ENCODE data around the gene MARVELD1.

MARVELD1 gene

DNA sequence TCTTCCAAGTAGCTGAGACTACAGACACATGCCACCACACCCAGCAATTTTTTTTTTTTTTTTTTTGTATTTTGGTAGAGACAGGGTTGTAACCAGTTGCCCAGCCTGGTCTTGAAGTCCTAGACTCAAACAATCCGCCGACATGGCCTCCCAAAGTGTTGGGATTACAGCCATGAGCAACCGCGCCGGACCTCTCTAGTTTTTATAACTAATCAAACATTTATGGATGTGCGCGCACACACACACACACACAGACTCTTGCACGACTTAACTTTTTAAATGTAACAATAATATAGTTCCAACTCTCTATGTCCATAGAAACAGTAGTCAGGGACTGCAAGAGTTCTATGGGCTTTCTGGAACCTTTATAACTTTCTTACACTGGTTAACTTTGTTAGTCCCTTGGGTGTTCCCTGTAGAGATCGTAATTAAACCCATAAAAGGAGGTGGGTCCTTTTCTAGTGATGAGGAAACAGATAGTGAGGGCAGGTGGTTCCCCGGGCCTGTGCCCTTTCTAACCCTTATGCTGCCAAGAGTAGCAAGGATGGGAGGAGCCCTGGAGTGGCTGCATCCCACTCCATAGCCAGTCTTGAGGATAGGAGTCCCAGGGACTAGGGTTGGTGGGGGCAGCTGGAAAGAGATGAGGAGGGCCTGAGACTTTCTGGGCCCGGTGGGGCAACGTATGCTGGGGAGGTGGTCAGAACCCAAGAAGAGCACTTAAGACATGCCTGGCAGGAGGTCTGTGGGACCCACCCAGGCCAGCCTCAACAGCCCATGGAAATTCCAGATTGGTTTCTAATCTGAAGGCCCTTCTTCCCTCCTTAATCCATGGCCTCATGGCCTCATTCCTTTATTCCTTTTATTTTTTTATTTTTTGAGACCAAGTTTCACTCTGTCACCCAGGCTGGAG, 8.6 kb downstream of the MARVELD1 start:
- DNase-seq = no peak

- DNase-seq = no peak
These were observed 9.5 kb downstream of the MARVELD1 start for GRCh38 chr10:97723001-97723400.

GRCh38 chr10:97724341-97724941, 10.9 kb downstream of the MARVELD1 start:
- peak; percentile 39 for DNase-seq

- DNase-seq = peak; percentile 60
These were observed 13.2 kb downstream of the MARVELD1 start for GRCh38 chr10:97726636-97727178.

DNA sequence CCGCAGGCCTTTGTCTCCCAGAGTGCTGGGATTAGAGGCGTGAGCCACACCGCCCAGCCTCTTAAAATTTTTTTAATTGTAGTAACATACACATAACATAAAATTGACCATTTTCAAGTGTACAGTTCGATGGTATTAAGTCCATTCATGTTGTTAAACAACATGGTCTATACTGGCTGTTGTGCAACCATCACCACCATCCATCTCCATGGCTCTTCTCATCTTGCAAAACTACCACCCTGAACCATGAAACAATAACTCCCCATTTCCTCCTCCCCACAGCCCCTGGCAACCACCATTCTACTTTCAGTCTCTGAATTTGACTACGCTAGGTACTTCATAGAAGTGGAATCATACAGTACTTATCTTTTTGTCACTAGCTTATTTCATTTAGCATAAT, 15.5 kb downstream of the MARVELD1 start:
- no peak for DNase-seq

- peak; percentile 71 for DNase-seq
These were observed 18.0 kb downstream of the MARVELD1 start for GRCh38 chr10:97731346-97732051.

GRCh38 chr10:97732052-97732359, 18.5 kb downstream of the MARVELD1 start:
- DNase-seq = no peak

- no peak for DNase-seq
These were observed 19.7 kb downstream of the MARVELD1 start for GRCh38 chr10:97733256-97733655.

GRCh38 chr10:97734021-97734420, 20.5 kb downstream of the MARVELD1 start:
- DNase-seq = no peak

DNA sequence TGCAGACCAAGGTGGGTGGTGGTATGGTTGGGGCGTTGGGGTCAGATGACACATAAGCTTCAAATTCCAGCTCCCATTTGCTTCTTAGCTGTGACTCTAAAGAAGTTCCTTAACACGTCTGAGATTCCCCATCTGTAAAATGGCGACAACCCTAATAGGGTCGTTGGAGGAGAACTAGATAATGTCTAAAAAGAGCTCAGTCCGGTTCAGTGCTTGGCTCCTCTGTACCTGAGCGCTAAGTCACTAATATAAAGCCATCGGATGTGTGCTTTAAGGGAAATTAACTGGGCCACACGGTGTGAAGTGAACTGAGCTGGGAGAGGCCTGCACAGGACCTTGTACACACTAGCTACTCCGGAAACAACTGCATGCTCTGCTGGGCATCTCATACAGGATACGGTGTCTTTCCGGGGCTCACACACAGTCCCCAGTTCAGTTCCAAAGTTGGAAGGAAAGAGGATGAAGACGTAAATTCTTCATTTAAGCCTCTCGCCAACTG, 22.9 kb downstream of the MARVELD1 start:
- DNase-seq = no peak

DNA sequence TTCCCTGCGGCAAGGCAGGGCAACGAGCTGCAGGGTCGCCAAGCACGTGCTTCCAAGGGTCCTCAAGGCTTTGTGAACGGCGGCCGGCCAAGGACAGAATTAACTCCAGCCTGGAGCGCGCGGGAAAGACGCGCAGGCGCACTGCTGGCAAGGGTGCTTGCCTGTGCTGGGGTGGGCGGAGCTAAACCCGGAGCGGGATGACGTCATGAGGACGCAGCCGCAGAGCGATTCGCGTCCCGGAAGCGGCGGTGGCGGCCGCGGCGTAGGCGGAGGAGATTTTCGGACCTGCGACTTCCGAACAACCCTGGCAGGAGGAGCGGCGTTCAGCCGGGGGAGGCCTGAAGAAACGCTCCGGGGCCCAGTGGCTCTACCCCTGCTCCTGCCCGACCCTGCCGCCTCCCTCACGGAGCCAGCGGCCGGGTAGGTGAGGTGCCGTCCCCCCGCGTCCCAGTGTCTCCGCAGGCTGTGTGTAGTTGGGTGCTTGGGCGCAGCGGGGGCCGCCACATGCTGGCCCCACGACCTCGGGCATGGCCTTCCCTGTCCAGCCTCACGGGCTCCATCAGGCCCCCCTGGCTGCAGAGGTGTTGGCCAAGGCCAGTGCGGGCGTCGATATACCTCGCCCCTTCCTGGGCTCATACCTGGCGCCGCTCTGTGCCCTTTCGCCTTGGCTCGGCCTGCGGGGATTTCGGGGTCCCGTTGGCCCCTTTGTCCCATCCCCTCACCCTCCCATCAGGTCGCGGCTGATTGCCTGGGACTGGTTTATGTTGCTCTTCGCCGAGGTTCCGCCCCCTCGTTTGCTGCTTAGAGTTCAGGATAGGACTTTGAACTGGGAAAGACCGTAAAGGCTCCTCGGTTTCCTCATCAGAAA, 23.6 kb downstream of the MARVELD1 start, which contains the start of gene ZFYVE27:
Gene ZFYVE27, plus strand, starts transcription at position 227 of the 868 bp plus-strand sequence. CDS start 1,350 bp downstream, outside the sequence.
- peak; percentile 94 for DNase-seq

DNA sequence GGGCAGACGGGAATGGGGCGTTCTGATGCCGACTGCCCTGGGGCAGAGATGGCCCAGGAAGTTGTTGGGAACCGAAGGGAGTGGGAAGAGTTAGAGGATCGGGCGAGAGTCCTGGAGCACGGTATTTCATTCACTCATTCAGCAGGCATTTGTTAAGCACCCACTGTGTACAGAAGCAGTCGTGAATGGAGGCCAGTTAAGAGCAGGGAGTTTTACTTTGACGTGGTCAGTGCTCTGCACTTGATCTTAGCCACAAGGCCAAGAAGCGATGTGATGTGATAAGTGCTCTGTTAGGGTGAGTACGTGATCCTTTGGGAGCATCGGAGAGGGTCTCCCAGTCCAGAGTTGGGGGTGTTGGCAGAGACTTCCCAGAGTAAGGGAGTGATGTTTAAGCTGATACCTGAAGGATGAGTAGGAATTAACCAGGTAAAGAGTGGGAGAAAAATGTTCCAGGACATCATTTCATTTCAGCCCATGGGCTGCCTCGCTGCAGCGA, 24.3 kb downstream of the MARVELD1 start:
- DNase-seq = no peak

DNA sequence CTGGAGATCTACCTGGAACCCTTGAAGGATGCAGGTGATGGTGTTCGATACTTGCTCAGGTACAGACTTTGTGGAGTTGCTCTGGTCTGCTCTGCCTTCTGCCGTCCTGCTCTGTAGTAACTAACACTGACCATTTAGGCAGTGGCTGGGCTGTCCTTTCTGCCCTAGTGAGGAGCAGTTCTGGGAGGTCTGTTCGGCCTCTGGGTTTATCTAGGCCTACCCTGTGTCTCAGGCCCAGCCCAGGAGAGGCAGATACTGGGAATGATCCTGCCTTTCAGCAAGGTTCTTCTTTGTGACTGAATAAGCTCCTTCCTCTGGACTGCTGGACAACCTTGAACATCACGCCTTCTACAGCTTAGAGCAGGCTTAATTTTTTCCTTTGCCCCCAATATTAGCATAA, 25.1 kb downstream of the MARVELD1 start:
- no peak for DNase-seq

DNA sequence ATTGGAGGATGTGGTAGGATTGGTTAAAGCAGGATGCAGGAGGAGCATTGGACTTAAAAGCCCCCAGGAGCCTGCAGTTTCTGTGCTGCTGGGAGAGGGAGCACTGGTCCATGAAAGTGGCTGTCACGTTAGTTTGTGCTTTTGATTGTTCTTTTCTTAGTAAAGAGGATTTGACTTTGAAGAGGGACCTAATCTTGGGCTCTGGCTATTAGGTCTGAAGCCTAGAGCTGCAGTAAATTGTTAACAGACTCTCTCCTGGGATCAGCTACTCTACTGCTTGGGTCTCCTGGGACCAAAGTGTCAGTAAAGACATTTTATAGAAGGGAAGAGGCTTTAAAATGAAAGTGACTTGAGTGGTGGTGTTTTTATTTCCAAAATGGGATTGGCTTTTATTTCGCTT, 27.1 kb downstream of the MARVELD1 start:
- DNase-seq = no peak

- DNase-seq = no peak
These were observed 29.8 kb downstream of the MARVELD1 start for GRCh38 chr10:97743169-97743943.

GRCh38 chr10:97744405-97745035, 31.0 kb downstream of the MARVELD1 start:
- DNase-seq = no peak

GRCh38 chr10:97747573-97747972, 34.0 kb downstream of the MARVELD1 start:
- DNase-seq = no peak

DNA sequence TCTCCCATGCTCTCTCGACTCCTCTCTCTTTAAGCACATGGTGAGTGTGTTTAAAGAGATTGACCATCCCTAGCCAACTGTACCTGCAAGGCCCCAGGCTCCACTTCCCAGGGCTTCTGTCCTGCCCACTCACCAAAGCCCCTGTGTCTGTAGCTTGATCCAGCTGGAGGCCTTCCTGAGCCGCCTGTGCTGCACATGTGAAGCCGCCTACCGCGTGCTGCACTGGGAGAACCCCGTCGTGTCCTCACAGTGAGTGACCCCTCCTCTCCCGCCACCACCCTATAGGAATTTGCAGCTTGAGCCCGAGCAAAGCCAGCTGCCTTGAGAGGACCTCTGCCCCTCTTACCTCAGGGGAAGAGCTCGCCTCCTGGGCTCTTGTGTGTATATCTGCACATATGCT, 34.6 kb downstream of the MARVELD1 start:
- no peak for DNase-seq

GRCh38 chr10:97752956-97753355, 39.4 kb downstream of the MARVELD1 start:
- no peak for DNase-seq

- no peak for DNase-seq
These were observed 41.2 kb downstream of the MARVELD1 start for GRCh38 chr10:97754726-97755125.
